NCI-H460 (cell line): ENCODE measurements around the gene MLXIPL. TPM values are rescaled to one million over a fixed set of nuclear protein-coding genes. Genes with fewer than 3 reads are reported as not detected.
A peak's percentile ranks its signal among the peaks of the same experiment; 100 is the strongest.
"Not testable (repeated sequence)": the region's sequence is repeated elsewhere in the genome, so short reads cannot be mapped to it uniquely, and the experiment has no call there.

Experiments used
- DNase-seq: peaks from one replicate; pipeline ENCODE4 v3.0.0-alpha.2; 2016; ENCODE audit warnings: low read depth; ENCODE audit errors: extremely low read depth
- total RNA-seq: library from RNA; depleted of rRNA; stranded (reverse); fragments of >200 nt; shearing (Covaris generic); gene quantifications from 2 replicates; pipeline ENCODE4 v1.2.3, GENCODE V29; 2014

Gene MLXIPL
- total RNA-seq, 1 experiment from 2014 or later, result 1.6 TPM

GRCh38 chr7:73615886-73616285, 8.4 kb downstream of the MLXIPL start:
- DNase-seq, result no peak

GRCh38 chr7:73614937-73615336, 9.4 kb downstream of the MLXIPL start:
- not testable (repeated sequence) for DNase-seq

DNA sequence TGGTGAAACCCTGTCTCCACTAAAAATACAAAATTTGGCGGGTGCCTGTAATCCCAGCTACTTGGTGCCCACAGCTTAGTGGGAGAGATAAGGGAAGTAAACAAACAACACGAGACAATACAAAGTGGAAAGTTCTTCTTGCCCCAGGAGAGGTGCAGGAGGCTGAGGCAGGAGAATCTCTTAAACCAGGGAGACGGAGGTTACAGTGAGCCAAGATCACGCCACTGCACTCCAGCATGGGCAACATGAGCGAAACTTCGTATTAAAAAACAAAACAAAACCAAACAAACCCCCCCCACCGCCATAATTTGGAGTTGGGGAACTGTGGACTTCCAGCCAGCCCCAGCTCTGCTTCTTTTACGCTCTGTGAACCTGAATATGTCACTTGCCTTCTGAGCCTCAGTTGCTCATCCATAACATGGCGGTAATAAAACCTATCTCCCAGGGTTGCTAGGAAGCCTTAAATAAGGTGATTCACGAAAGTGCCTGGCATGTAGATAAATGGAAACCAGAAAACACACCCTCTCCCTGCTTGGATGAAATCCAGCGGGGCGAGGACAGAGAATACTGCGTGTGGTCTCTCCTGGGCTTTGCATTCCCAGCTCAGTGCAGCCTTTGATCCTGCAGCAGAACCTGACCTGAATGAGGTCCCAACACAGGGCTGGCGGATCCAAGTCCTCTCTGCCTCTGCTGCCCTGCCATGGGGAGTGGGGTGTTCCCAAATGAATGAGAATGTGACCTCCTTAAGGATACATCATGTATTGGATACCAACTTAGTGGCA, 10.2 kb downstream of the MLXIPL start:
- no peak for DNase-seq

DNA sequence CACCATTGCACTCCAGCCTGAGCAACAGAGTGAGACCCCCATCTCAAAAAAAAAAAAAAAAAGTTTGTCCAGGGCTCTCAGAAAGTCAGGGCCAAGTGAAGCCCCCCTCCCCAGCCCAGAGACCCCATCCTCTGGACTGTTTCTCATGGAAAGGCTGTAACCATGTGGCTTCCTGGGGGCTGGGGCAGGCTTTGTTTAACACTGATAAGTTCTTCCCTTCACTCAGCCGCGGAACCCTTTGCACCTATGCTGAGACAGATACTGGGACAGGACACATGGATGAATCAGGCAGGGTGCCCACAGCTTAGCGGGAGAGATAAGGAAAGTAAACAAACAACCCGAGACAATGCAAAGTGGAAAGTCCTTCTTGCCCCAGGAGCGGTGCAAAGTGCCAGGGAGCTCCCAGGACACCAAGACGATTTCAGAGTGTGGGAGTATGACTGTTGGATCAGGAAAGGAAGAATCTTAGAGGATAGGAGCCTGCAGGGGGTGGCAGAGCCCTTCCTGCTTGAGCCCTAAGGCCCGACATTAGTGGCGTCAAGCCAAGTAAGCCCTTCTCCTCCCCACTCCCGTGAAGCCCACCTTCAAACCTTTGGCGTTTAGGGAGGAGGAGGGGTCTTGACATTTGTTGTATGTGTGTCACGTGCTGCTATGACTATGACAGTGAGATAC, 11.6 kb downstream of the MLXIPL start:
- peak; percentile 53 for DNase-seq

GRCh38 chr7:73611017-73611555, 13.2 kb downstream of the MLXIPL start:
- DNase-seq, result no peak

GRCh38 chr7:73610105-73610504, 14.2 kb downstream of the MLXIPL start:
- no peak for DNase-seq

DNA sequence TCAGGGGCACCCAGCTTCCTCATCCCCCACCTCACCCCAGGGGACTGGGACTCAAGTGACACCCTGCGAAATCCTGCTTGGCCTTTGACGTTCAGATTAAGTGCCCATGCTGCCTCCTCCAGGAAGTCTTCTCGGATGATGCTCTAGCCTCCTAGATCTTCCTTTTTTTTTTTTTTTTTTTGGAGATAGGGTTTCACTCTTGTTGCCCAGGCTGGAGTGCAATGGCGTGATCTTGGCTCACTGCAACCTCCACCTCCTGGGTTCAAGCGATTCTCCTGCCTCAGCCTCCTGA, 16.7 kb downstream of the MLXIPL start:
- DNase-seq, result not testable (repeated sequence)

- peak; percentile 30 for DNase-seq
Measured at GRCh38 chr7:73606801-73607691, 17.3 kb downstream of the MLXIPL start.

- DNase-seq, result no peak
Measured at GRCh38 chr7:73605601-73606220, 18.6 kb downstream of the MLXIPL start.

DNA sequence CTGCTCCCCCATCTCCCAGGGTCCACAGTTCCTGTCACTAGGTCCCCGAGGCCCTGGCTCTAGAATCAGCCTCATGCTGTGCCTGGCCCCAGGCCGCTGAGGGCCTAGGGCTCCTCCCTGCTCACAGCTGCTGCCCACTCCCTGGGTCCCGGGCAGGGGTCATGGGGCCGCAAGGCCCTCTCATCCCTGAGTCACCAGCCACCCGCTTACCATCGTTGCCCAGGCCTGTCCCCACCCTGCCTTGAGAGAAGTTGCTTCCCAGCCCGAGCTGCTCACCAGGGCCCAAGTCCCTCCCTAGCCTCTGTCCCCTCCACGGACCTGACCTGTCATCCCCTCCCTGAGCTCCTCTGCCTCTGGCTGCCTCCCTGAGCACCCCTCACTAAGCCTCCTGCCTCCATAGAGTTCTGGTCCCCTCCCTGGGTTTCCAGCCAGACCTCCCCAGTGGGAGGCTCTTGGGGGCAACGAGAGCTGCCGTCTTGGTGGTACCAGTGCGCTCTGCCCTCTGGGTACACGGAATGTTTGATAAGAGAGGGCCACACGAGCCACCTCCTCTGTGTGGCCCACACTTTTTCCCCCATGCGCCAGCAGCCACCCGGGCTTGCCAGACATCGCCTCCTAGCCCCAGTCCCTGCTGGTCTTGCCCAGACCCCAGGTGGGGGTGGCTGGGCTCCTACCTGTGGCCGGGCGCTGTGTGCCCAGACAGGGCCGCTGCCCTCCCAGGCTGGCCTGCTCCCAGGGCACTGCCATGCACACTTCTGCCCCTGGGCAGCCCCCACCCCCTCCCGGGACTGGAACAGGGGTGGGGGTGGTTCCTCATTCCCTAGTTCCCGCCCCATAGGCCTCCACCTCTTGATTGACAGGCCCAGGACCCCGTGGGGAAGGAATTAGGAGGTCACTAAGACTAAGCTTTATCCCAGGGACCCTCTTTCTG, 21.3 kb downstream of the MLXIPL start:
- no peak for DNase-seq

DNA sequence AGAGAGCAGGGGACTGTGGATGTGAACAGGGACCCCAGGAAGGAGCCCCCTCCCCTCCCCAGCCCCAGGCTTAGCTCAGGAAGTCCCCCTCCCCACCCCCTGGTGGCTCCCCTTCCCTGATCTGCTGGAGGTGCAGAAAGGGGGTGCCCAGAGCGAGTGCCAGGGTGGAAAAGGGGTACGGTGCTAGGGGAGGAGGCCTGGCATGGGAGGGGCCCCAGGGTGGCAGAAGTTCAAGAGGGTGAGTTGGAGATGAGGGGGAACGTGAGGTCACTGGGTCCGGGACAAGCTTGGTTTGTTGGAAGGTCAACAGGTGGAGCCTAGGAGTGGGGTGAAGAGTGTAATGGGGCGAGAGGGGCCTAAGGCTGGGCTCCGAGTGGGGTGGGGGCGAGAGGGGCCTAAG, 24.4 kb downstream of the MLXIPL start:
- DNase-seq, result no peak

- no peak for DNase-seq
Measured at GRCh38 chr7:73599151-73599882, 25.0 kb downstream of the MLXIPL start.

GRCh38 chr7:73597978-73598782, 26.1 kb downstream of the MLXIPL start:
- no peak for DNase-seq

- no peak for DNase-seq
Measured at GRCh38 chr7:73596191-73597065, 27.9 kb downstream of the MLXIPL start.

GRCh38 chr7:73595358-73595757, 29.0 kb downstream of the MLXIPL start:
- DNase-seq, result no peak

DNA sequence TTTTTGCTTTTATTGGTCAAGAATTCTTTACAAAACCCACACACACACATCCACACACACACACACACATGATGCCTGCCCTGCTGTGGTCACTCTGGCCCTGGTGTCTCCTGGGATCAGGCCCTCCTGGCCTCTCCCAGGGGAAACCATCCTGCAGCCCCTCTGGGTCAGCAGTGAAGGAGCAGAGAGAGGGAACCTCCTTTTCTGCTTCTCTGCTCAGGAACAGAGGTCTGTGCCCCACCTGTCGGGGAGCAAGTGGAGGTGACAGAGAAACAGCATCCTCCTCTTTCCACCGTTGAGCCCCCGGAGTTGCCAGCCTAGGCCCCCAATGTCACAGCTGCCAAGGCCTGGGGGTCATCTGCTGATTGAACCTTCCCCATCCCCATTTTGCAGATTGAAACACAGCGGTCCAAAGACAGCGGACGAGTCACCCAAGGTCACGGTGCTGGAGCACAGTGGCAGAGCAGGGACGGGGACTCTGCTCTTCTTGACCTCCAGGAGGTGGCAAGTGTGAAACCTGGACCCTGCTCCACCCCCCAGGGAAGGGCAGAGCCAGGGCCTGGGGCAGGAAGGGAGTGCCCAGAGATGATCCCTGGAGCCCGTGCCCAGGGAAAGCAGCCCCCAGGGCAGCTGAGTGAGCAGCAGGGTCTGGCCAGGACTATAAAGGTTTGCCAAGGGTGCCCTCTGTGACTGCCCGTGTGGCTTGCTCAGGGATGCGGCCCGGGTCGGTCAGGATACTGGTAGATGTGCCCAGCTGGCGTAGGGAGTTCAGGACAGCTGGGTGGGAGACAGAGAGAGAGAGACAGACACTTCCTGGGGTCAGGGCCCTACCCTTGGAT, 30.9 kb downstream of the MLXIPL start:
- no peak for DNase-seq
